MG63 (cell line): Measurements from ENCODE around the gene MIB2. TPM values are rescaled to one million over a fixed set of nuclear protein-coding genes. Genes with fewer than 3 reads are reported as not detected.

Experiments used
- DNase-seq: peaks from one replicate; pipeline ENCODE4 v3.0.0-alpha.2; 2020
- H3K27me3 ChIP-seq: fragments of 250-450 bp; sonication (Bioruptor Pico); 2 replicates; pipeline ENCODE4 v1.5.1; 2020; ENCODE audit warnings: mild to moderate bottlenecking, moderate library complexity
- H3K36me3 ChIP-seq: fragments of 250-450 bp; sonication (Bioruptor Pico); 2 replicates; pipeline ENCODE4 v1.5.1; 2020; ENCODE audit warnings: mild to moderate bottlenecking, moderate library complexity
- H3K4me3 ChIP-seq: fragments of 250-450 bp; sonication (Bioruptor Pico); 2 replicates; pipeline ENCODE4 v1.5.1; 2020; ENCODE audit warnings: mild to moderate bottlenecking, moderate library complexity
- H3K9me3 ChIP-seq: fragments of 250-450 bp; sonication (Bioruptor Pico); 2 replicates; pipeline ENCODE4 v1.5.1; 2020; ENCODE audit warnings: mild to moderate bottlenecking, moderate library complexity
- total RNA-seq: library from RNA; depleted of rRNA; stranded (reverse); fragments of >200 nt; shearing (Covaris generic); gene quantifications from 2 replicates; pipeline ENCODE4 v1.2.3, GENCODE V29; 2014; ENCODE audit warnings: low replicate concordance

The MIB2 gene
- total RNA-seq, 1 experiment from 2014 or later: 66.8 TPM

DNA sequence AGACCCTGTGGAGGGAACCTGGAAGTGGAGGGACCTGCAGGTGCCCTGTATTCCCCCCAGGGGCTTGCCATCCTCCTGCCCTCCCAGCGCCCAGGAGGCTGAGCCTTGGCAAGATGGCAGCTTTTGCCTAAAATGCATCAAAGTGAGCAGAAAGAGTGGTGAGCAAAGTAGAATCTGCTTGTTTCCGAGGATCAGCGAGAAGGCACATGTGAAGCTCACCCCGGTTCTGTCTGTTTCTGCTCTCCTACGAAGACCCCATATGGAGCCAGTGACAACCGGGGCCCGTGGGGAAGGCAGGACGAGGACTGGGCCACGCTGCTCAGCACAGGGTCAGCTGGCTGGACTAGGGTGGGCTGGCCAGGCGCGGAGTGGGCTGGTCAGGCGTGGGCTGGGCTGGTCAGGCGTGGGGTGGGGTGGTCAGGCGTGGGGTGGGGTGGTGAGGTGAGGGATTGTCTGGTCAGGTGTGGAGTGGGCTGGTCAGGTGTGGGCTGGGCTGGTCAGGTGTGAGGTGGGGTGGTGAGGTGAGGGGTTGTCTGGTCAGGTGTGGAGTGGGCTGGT, 10.2 kb upstream of the MIB2 start:
- no peaks in the 10 kb centered on the region for H3K9me3 ChIP-seq
- no peak for DNase-seq

GRCh38 chr1:1605724-1606123, 9.6 kb upstream of the MIB2 start:
- Histone ChIP-seq H3K27me3 (no peaks in the 10 kb centered on the region), H3K9me3 (no peaks in the 10 kb centered on the region)
- no peak for DNase-seq

More for the DNA sequence above, 10.2 kb upstream of the MIB2 start:
- no peaks in the 10 kb centered on the region for H3K36me3 ChIP-seq
- no peaks in the 10 kb centered on the region for H3K27me3 ChIP-seq
- no peak overlapping the region for H3K4me3 ChIP-seq

DNA sequence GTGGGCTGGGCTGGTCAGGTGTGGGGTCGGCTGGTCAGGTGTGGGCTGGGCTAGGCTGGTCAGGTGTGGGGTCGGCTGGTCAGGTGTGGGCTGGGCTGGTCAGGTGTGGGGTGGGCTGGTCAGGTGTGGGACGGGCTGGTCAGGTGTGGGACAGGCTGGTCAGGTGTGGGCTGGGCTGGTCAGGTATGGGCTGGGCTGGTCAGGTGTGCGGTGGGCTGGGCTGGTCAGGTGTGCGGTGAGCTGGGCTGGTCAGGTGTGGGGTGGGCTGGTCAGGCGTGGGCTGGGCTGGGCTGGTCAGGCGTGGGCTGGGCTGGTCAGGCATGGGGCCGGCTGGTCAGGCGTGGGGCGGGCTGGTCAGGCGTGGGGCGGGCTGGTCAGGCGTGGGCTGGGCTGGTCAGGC, 9.1 kb upstream of the MIB2 start:
- no peaks in the 10 kb centered on the region for H3K36me3 ChIP-seq
- DNase-seq: no peak

More at GRCh38 chr1:1605724-1606123, 9.6 kb upstream of the MIB2 start:
- Histone ChIP-seq H3K4me3 (no peak overlapping the region), H3K36me3 (no peaks in the 10 kb centered on the region)

DNA sequence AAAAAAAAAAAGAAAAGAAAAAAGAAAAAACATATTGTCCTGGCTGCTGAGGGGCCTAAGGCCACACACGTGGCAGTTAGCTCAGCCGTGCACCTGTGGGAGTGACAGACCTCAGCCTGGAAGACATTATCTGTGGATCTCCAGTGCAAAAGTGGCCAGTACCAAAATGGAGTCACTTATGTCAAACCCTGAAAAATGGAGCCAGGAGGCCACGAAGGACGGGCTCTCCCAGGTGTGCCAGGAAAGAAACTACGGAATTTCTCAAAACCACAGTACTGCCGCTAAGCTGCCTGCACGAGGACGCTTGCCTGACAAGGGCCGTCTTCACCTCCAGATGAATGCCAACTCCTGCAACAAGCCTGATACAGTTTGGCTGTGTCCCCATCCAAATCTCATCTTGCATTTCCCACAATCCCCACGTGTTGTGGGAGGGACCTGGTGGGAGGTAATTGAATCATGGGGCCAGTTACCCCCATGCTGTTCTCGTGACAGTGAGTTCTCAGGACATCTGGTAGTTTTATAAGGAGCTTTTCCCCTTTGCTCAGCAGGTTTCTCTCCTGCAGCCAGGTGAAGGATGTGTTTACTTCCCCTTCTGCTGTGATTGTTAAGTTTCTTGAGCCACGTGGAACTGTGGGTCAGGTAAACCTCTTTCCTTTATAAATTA, 5.3 kb upstream of the MIB2 start:
- DNase-seq: no peak
- Histone ChIP-seq H3K4me3 (no peak overlapping the region), H3K27me3 (no peaks in the 10 kb centered on the region), H3K36me3 (0 out of 2 replicates have a peak, but pooled peaks cover 2% of the 10 kb centered on the region), H3K9me3 (no peaks in the 10 kb centered on the region)

More for the DNA sequence above, 9.1 kb upstream of the MIB2 start:
- Histone ChIP-seq H3K4me3 (no peak overlapping the region), H3K9me3 (no peaks in the 10 kb centered on the region), H3K27me3 (no peaks in the 10 kb centered on the region)

DNA sequence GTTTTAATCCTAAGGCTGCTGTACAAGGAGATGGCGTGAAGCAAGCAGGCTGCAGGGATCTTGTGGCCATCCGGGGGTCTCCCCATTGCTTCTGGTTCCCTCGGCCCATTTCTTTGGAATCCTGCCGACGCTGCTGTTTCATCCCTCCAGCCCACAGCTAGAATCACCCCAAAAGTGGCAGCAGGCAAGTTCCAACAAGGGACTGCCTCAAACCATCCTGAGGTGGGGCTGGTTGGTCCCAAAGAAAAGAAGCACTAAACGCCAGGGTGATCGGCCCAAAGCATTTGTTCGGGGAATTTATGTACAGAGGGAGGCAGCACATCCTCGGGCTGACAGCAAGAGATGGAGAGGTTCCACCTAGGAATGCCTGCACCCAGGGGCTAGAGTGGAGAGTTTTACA, 4.5 kb upstream of the MIB2 start:
- Histone ChIP-seq H3K36me3 (peaks cover 2% of the 10 kb centered on the region; the same call in 1 of the 2 replicates), H3K9me3 (no peaks in the 10 kb centered on the region), H3K4me3 (no peak overlapping the region), H3K27me3 (no peaks in the 10 kb centered on the region)
- DNase-seq: no peak

DNA sequence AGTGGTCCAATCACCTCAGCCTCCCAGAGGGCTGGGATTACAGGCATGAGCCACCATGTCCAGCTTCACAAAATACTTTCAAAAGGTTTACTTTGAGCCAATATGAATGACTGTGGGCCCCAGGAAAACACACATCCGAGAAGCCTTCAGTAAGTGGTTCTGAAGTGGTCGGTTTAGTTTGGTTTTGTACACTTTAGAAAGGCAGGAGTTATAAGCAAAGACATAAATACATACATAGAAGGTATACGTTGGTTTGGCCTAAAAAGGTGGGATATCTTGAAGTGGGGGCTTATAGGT, 3.2 kb upstream of the MIB2 start:
- DNase-seq: no peak
- Histone ChIP-seq H3K27me3 (no peaks in the 10 kb centered on the region), H3K36me3 (peaks cover 2% of the 10 kb centered on the region), H3K4me3 (no peak overlapping the region), H3K9me3 (no peaks in the 10 kb centered on the region)

GRCh38 chr1:1613509-1614082, 1.7 kb upstream of the MIB2 start:
- Histone ChIP-seq H3K4me3 (no peak overlapping the region), H3K36me3 (peaks cover 8% of the 10 kb centered on the region), H3K27me3 (no peaks in the 10 kb centered on the region), H3K9me3 (no peaks in the 10 kb centered on the region)
- DNase-seq: no peak

GRCh38 chr1:1614204-1614953, 921 bp upstream of the MIB2 start:
- H3K27me3 ChIP-seq: no peaks in the 10 kb centered on the region
- no peak for DNase-seq
- no peaks in the 10 kb centered on the region for H3K9me3 ChIP-seq
- peak overlapping the region; percentile 100 for H3K4me3 ChIP-seq
- peaks cover 8% of the 10 kb centered on the region for H3K36me3 ChIP-seq

DNA sequence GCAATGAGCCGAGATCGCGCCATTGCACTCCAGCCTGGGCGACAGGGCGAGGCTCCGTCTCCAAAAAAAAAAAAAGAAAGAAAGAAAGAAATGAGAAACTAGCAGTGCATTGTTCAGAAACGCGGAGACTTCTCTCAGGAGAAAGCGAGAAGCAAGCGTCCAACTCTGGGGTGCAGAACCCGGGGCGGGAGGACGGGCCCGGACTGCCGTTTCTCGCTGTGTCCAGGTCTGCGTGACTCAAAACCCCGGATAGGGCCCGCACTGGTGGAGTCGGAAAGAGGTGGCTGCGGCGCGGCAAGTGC, 395 bp upstream of the MIB2 start:
- no peaks in the 10 kb centered on the region for H3K27me3 ChIP-seq
- peak overlapping the region; percentile 100 for H3K4me3 ChIP-seq
- H3K9me3 ChIP-seq: no peaks in the 10 kb centered on the region
- peaks cover 8% of the 10 kb centered on the region for H3K36me3 ChIP-seq
- DNase-seq: no peak

DNA sequence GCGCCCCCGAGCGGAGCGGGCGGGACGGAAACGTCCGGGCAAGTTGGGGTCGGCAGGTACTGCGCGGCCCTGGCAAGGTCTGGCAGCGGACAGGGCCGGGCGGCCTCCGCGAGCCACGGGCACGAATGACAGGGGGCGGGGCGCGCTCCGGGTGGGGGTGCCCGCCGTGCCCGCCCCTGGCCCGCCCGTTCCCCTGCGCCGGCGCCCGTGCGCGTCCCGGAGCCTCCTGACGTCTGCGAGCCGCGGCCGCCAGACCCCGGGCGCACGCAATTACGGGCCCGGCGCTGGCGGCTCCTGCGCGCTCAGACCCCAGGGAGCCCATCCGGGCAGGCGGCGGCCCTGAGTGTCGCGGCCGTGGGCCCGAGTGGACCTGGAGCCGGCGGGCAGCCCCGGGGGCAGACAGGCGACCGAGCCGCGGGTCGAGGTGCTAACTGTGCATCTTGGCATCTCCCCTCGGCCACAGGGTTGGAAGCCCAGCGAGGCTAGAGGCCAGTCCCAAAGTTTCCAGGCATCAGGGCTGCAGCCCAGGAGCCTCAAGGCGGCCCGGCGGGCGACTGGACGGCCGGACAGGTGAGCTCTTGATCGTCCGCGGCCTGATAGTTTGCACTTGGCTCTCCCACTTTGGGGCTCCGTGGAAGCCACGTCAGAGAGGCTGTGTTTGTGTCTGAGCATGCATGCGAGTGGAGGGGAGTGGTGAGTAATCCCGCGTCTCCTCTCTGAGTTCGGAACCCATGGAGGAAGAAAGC, 918 bp downstream of the MIB2 start:
- peaks cover 8% of the 10 kb centered on the region for H3K36me3 ChIP-seq
- peak overlapping the region; percentile 100 for H3K4me3 ChIP-seq
- no peaks in the 10 kb centered on the region for H3K27me3 ChIP-seq
- no peaks in the 10 kb centered on the region for H3K9me3 ChIP-seq
- peak; percentile 49 for DNase-seq

DNA sequence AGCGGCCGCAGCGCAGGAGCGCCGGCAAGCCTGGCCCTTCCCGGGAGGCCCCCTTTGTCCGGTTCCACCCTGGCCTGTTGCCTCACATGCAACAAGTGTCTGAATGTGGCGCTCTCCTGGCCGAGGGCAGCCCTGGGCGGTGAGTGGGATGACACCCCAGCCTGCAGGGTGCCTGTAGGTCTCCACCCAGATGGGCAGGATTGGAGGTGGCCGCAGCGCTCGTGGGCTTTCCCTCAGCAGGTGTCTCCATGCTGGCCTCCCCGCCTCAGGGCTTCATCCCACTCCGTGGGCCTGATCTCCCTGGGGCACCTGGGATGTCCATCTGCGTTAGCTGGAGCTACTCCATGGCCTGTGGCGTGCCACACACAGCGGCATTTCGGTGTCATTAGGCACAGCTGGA, 1.5 kb downstream of the MIB2 start:
- Histone ChIP-seq H3K4me3 (peak overlapping the region; percentile 100), H3K36me3 (peaks cover 8% of the 10 kb centered on the region), H3K9me3 (no peaks in the 10 kb centered on the region), H3K27me3 (no peaks in the 10 kb centered on the region)
- no peak for DNase-seq

- DNase-seq: no peak
- Histone ChIP-seq H3K27me3 (no peaks in the 10 kb centered on the region), H3K4me3 (no peak overlapping the region), H3K36me3 (peaks cover 8% of the 10 kb centered on the region), H3K9me3 (no peaks in the 10 kb centered on the region)
Observed at GRCh38 chr1:1617516-1617915, 2.2 kb downstream of the MIB2 start.

- no peak for DNase-seq
Observed at GRCh38 chr1:1617925-1618324, 2.6 kb downstream of the MIB2 start.

DNA sequence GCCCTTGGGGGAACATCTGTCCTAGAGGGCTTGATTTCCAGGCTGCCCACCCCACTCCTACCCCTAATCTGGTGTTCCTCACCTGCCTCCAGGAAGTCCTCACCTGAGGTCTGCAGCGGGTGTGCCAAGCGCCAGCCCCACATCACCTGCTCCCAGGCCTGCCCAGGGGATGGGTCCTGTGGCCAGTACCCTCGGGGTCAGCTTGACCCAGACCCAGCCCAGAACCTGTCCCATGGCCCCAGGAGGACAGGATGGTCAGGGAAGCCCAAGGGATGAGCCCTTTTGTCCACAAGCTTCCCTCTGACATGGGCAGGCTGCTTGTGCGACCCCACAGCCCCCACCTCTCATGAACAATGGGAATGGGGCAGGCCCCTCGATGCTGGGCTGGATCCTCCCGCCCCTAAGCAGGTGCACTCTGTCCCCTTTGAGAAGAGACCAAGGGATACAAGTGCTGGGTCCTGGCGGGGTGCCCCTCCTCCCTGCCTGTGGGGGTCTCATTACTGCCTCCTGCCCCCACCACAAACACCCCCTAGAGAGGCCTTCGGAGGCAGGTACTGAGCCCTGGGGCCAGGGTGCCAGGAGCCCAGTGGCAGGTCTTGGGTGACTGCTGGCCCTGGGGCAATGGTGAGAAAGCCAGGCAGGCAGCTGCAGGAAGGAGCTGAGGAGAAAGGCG, 3.2 kb downstream of the MIB2 start:
- no peak for DNase-seq
- H3K36me3 ChIP-seq: peaks cover 8% of the 10 kb centered on the region
- H3K27me3 ChIP-seq: no peaks in the 10 kb centered on the region
- H3K9me3 ChIP-seq: no peaks in the 10 kb centered on the region
- H3K4me3 ChIP-seq: no peak overlapping the region

More at GRCh38 chr1:1617925-1618324, 2.6 kb downstream of the MIB2 start:
- no peaks in the 10 kb centered on the region for H3K27me3 ChIP-seq
- H3K9me3 ChIP-seq: no peaks in the 10 kb centered on the region
- H3K4me3 ChIP-seq: no peak overlapping the region
- peaks cover 8% of the 10 kb centered on the region for H3K36me3 ChIP-seq

- Histone ChIP-seq H3K4me3 (no peak overlapping the region), H3K9me3 (no peaks in the 10 kb centered on the region), H3K36me3 (peaks cover 6% of the 10 kb centered on the region), H3K27me3 (no peaks in the 10 kb centered on the region)
- no peak for DNase-seq
Observed at GRCh38 chr1:1619917-1620361, 4.6 kb downstream of the MIB2 start.

DNA sequence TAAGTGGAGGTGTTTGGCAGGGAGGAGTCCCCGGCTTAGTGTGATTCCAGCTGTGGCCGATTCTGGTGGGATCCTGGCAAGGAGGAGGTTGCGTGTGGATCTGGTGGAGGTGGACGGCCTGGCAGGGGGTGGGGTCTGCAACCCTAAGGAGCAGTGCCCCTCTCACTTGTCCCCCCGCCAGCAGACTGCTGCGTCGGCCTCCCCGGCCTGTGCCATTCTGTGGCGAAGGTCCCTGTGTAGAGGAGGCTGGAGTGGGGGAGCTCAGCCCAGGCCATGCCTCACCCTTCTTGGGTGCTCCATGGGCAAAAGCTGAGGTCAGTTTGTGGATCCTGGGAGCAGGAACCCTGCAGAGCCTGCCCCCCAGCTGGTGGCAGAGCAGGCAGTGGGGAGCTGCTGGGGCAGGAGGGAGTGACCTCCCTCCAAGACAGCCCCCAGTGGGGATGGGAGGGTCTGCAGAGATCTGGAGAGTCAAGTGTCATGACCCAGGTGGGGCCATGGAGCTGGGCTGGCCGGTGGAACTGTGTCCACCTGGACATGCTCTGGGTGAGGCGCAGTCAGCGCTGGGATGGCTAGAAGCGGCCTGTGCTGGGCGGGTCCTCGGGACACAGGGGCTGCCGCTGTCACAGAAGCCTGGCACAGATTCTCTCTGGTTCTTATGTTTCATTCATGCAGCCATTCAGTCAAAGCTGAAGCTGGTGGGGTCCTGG, 5.3 kb downstream of the MIB2 start:
- no peaks in the 10 kb centered on the region for H3K27me3 ChIP-seq
- DNase-seq: no peak
- no peaks in the 10 kb centered on the region for H3K9me3 ChIP-seq
- no peak overlapping the region for H3K4me3 ChIP-seq
- H3K36me3 ChIP-seq: peaks cover 6% of the 10 kb centered on the region
